ENCODE results near the gene TGM6. TPM values are rescaled to one million over a fixed set of nuclear protein-coding genes. Genes with fewer than 3 reads are reported as not detected.

TGM6 gene
- polyA plus RNA-seq (2011; rRNA removed) (not detected in 2 replicates), polyA minus RNA-seq (2011; rRNA and poly(A)+ RNA removed) (not detected in 2 replicates)

- POLR2A ChIA-PET, result no interaction called here
- Histone ChIP-seq H3K27me3 (ENCODE audit: control insufficient read depth, insufficient read depth, low read length) (no peaks in the 10 kb centered on the region), H3K4me3 (ENCODE audit: low read depth, low read length) (no peak within 1 kb of the TSS), H3K27ac (ENCODE audit: low read depth, low read length) (no peak within 1 kb of the TSS), H3K9me3 (ENCODE audit: control insufficient read depth, insufficient read depth, low read length) (no peaks in the 10 kb centered on the region)
- CTCF ChIA-PET, result no interaction called here
- TF ChIP-seq, protein P1, sequence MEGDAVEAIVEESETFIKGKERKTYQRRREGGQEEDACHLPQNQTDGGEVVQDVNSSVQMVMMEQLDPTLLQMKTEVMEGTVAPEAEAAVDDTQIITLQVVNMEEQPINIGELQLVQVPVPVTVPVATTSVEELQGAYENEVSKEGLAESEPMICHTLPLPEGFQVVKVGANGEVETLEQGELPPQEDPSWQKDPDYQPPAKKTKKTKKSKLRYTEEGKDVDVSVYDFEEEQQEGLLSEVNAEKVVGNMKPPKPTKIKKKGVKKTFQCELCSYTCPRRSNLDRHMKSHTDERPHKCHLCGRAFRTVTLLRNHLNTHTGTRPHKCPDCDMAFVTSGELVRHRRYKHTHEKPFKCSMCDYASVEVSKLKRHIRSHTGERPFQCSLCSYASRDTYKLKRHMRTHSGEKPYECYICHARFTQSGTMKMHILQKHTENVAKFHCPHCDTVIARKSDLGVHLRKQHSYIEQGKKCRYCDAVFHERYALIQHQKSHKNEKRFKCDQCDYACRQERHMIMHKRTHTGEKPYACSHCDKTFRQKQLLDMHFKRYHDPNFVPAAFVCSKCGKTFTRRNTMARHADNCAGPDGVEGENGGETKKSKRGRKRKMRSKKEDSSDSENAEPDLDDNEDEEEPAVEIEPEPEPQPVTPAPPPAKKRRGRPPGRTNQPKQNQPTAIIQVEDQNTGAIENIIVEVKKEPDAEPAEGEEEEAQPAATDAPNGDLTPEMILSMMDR (IDR thresholded peaks at IDR 0.05; ENCODE audit: low read depth, low read length), result no peak
- DNase-seq (ENCODE audit: low read depth, low spot score), result no peak
These were observed at the start of gene TGM6 for GRCh38 chr20:2380601-2381000. Gene TGM6 (plus strand): TSS chr20:2380901. CDS start chr20:2380969, 68 bp downstream.

GRCh38 chr20:2331106-2331505, 49.6 kb upstream of the TGM6 start:
- ChIA-PET POLR2A (no interaction called here), CTCF (no interaction called here)
- Histone ChIP-seq H3K9me3 (ENCODE audit: control insufficient read depth, insufficient read depth, low read length) (no peaks in the 10 kb centered on the region; the same call in 1 of the 2 replicates), H3K4me3 (ENCODE audit: low read depth, low read length) (no peak overlapping the region), H3K27ac (ENCODE audit: low read depth, low read length) (no peak overlapping the region), H3K27me3 (ENCODE audit: control insufficient read depth, insufficient read depth, low read length) (no peaks in the 10 kb centered on the region)
- TF ChIP-seq, protein P1 (IDR thresholded peaks at IDR 0.05; ENCODE audit: low read depth, low read length), result no peak
- no peak for DNase-seq (ENCODE audit: low read depth, low spot score)

- TF ChIP-seq, protein P1 (IDR thresholded peaks at IDR 0.05; ENCODE audit: low read depth, low read length), result no peak
- Histone ChIP-seq H3K4me3 (ENCODE audit: low read depth, low read length) (no peak overlapping the region), H3K9me3 (ENCODE audit: control insufficient read depth, insufficient read depth, low read length) (no peaks in the 10 kb centered on the region; the same call in 1 of the 2 replicates), H3K27me3 (ENCODE audit: control insufficient read depth, insufficient read depth, low read length) (no peaks in the 10 kb centered on the region), H3K27ac (ENCODE audit: low read depth, low read length) (no peak overlapping the region)
- DNase-seq (ENCODE audit: low read depth, low spot score), result no peak
- ChIA-PET POLR2A (no interaction called here), CTCF (no interaction called here)
These were observed 48.7 kb upstream of the TGM6 start for GRCh38 chr20:2331901-2332565.

- CTCF ChIA-PET, result no interaction called here
- no peak overlapping the region for H3K27ac ChIP-seq (ENCODE audit: low read depth, low read length)
- no peaks in the 10 kb centered on the region; the same call in 1 of the 2 replicates for H3K9me3 ChIP-seq (ENCODE audit: control insufficient read depth, insufficient read depth, low read length)
- H3K4me3 ChIP-seq (ENCODE audit: low read depth, low read length), result no peak overlapping the region
- TF ChIP-seq, protein P1 (IDR thresholded peaks at IDR 0.05; ENCODE audit: low read depth, low read length), result no peak
- POLR2A ChIA-PET, result no interaction called here
- DNase-seq (ENCODE audit: low read depth, low spot score), result no peak
- no peaks in the 10 kb centered on the region for H3K27me3 ChIP-seq (ENCODE audit: control insufficient read depth, insufficient read depth, low read length)
These were observed 48.0 kb upstream of the TGM6 start for GRCh38 chr20:2332711-2333110.

DNA sequence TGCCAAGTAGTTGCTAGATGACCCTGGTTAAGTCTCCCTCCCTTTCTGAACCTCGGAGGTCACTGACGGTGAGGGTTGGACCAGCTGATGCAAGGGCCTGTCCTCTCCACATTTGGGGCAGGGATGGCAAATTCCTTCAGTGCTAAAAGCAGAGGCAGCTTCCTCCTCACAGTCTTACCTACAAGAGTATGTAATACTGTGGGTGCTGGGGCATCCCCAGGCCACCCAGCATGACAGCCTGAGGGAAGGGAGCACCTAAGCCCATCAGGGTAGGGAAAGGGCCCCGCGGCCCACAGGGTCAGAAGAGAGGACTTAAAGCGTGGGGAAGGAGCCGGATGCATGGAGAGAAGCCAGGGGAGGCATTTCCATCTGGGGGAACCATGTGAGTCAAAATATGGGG, 46.9 kb upstream of the TGM6 start:
- H3K4me3 ChIP-seq (ENCODE audit: low read depth, low read length), result no peak overlapping the region
- TF ChIP-seq, protein P1 (IDR thresholded peaks at IDR 0.05; ENCODE audit: low read depth, low read length), result no peak
- DNase-seq (ENCODE audit: low read depth, low spot score), result no peak
- ChIA-PET CTCF (no interaction called here), POLR2A (no interaction called here)
- H3K9me3 ChIP-seq (ENCODE audit: control insufficient read depth, insufficient read depth, low read length), result no peaks in the 10 kb centered on the region; the same call in 1 of the 2 replicates
- peaks cover 2% of the 10 kb centered on the region for H3K27me3 ChIP-seq (ENCODE audit: control insufficient read depth, insufficient read depth, low read length)
- H3K27ac ChIP-seq (ENCODE audit: low read depth, low read length), result no peak overlapping the region

All from AG04450 (cell line).